Neural crest cell (in vitro differentiated cells): ENCODE data around the gene CNOT6. TPM values are rescaled to one million over a fixed set of nuclear protein-coding genes. Genes with fewer than 3 reads are reported as not detected.

Experiments
- DNase-seq: peaks from one replicate; pipeline ENCODE4 v3.0.0; 2021; ENCODE audit warnings: low read depth, mixed read lengths, low spot score
- H3K27ac Mint-ChIP-seq: one replicate; pipeline ENCODE4 v1.8.0; 2021; ENCODE audit warnings: mild to moderate bottlenecking, mixed read lengths; ENCODE audit not compliant: unreplicated experiment
- H3K27me3 Mint-ChIP-seq: 2 replicates; pipeline ENCODE4 v1.8.0; 2021; ENCODE audit warnings: low read depth, mild to moderate bottlenecking, mixed read lengths
- H3K36me3 Mint-ChIP-seq: 2 replicates; pipeline ENCODE4 v1.8.0; 2021; ENCODE audit warnings: low read depth, mild to moderate bottlenecking, mixed read lengths
- H3K4me1 Mint-ChIP-seq: 2 replicates; pipeline ENCODE4 v1.8.0; 2021; ENCODE audit warnings: mixed read lengths
- H3K4me3 Mint-ChIP-seq: one replicate; pipeline ENCODE4 v1.8.0; 2021; ENCODE audit warnings: mild to moderate bottlenecking, mixed read lengths
- H3K9me3 Mint-ChIP-seq: 2 replicates; pipeline ENCODE4 v1.8.0; 2021; ENCODE audit warnings: mixed read lengths
- total RNA-seq: library from RNA; stranded (reverse); gene quantifications from 2 replicates; pipeline ENCODE4 v1.2.1, GENCODE V29; 2021
- TF ChIP-seq, protein P1 (sequence below): fragments of 200-600 bp; sonication (generic); conservative IDR thresholded peaks from 2 replicates; pipeline ENCODE4 v1.5.0; 2021; ENCODE audit warnings: antibody characterized with exemption, mild to moderate bottlenecking

Gene CNOT6
- total RNA-seq, 1 donor from 2014 or later: 75.7 TPM

DNA sequence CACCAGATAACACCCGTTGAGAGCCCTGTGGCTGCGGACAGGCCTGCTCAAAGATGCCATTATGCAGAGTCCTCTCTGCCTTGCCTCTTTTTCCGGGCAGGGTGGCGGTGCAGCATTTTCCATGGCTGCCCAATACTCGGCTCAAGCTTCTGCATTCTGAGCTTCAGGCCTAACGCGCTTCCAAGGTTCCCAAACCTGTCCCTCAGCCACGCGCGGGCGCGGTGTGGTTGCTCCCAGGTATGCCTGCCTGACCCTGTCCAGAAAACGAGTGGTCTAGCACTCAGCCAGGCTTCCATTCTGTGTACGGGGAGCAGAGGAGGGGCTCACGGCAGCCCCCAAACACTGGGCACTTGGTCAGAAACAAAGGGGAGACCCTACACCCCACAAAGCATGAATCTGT is 27.9 kb upstream of the CNOT6 start:
- Mint-ChIP-seq H3K4me1 (no peaks in the 10 kb centered on the region), H3K9me3 (no peaks in the 10 kb centered on the region), H3K4me3 (no peak overlapping the region), H3K36me3 (no peaks in the 10 kb centered on the region), H3K27me3 (peaks cover 3% of the 10 kb centered on the region), H3K27ac (peak overlapping the region; percentile 12)
- TF ChIP-seq, protein P1, sequence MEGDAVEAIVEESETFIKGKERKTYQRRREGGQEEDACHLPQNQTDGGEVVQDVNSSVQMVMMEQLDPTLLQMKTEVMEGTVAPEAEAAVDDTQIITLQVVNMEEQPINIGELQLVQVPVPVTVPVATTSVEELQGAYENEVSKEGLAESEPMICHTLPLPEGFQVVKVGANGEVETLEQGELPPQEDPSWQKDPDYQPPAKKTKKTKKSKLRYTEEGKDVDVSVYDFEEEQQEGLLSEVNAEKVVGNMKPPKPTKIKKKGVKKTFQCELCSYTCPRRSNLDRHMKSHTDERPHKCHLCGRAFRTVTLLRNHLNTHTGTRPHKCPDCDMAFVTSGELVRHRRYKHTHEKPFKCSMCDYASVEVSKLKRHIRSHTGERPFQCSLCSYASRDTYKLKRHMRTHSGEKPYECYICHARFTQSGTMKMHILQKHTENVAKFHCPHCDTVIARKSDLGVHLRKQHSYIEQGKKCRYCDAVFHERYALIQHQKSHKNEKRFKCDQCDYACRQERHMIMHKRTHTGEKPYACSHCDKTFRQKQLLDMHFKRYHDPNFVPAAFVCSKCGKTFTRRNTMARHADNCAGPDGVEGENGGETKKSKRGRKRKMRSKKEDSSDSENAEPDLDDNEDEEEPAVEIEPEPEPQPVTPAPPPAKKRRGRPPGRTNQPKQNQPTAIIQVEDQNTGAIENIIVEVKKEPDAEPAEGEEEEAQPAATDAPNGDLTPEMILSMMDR: no peak
- no peak for DNase-seq

DNA sequence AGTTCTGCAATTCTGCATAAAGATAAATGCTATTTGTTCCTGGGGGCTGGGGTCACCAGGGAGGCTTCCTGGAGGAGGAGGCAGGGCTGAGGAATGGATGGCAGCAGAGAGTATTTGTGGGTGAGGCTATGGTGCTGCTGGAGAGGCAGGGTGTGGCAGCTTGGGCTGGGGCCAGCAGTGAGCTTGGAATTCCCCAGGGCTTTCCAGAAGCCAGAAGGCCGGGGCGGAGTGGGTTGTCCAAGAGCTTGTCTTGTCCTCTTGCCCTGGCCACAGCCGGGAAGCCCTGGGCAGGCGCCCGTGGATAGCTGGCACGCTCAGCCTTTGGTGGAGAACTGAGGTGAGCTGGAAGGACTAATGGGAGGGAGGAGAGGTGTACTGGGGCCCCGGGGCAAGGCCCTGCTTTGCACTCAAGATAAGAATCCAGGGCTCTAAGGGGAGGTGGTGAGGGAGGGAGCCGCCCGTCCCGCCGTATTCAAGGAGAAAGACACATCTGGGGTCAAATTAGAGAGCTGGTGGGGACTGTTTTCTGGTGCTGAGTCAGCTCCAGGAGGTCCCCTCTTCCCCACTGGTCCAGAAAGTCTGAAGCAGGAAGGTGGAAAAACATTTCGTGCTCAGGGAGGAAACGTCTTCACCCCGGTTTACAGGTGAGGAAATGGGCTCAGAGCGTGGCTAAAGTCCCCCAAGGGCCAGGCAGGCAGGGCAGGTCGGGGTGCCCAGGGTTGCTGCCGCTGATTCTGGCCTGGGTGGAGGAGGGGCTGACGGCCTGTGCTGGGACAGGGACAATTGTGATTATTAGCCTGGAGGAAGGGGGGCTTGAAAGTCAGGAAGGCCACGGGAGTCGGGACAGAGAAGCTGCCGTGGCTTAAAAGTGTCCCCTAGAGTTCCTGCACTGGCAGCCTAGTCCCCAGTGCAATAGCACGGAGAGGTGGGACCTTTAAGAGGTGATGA is 26.9 kb upstream of the CNOT6 start:
- no peak for DNase-seq
- TF ChIP-seq, protein P1: no peak
- no peaks in the 10 kb centered on the region for H3K9me3 Mint-ChIP-seq
- H3K27me3 Mint-ChIP-seq: peaks cover 7% of the 10 kb centered on the region
- H3K4me3 Mint-ChIP-seq: no peak overlapping the region
- H3K36me3 Mint-ChIP-seq: no peaks in the 10 kb centered on the region
- H3K27ac Mint-ChIP-seq: no peak overlapping the region
- H3K4me1 Mint-ChIP-seq: no peaks in the 10 kb centered on the region

DNA sequence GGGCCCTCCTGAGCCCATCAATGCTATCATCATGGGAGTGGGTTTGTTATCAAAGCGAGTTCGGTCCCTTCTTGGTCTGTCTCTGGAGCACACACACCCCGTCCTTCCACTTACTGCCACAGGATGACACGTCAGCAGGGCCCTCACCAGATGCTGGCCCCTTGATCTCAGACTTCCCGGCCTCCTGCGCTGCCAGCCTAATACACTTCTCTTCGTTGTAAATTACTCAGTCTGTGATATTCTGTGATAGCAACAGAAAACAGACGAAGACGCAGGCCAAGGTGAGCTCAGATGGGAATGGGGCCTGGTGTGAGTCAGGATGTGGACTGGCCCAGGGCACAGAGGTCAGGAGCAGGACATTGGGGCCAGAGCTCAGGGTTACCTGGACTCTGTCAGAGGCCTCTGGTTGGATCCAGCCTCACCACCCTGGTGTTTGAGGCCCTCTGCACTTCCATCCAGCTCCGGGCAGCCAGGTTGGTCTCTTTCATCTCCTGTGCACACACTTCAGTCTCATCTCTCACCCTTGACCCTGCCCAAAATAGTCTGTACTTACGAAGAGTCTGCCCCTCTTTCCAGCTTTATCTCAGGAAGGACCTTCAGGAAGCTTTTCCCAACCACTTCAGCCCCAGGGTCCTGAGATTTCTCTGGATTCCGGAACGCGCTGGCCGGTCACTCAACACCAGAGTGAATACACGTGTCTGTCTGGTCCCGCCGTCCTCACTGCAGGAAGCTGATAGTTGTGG is 26.0 kb upstream of the CNOT6 start:
- DNase-seq: no peak
- TF ChIP-seq, protein P1: no peak
- no peaks in the 10 kb centered on the region for H3K4me1 Mint-ChIP-seq
- no peaks in the 10 kb centered on the region for H3K36me3 Mint-ChIP-seq
- H3K27ac Mint-ChIP-seq: peak overlapping the region; percentile 27
- no peak overlapping the region for H3K4me3 Mint-ChIP-seq
- H3K27me3 Mint-ChIP-seq: peaks cover 13% of the 10 kb centered on the region
- no peaks in the 10 kb centered on the region for H3K9me3 Mint-ChIP-seq

DNA sequence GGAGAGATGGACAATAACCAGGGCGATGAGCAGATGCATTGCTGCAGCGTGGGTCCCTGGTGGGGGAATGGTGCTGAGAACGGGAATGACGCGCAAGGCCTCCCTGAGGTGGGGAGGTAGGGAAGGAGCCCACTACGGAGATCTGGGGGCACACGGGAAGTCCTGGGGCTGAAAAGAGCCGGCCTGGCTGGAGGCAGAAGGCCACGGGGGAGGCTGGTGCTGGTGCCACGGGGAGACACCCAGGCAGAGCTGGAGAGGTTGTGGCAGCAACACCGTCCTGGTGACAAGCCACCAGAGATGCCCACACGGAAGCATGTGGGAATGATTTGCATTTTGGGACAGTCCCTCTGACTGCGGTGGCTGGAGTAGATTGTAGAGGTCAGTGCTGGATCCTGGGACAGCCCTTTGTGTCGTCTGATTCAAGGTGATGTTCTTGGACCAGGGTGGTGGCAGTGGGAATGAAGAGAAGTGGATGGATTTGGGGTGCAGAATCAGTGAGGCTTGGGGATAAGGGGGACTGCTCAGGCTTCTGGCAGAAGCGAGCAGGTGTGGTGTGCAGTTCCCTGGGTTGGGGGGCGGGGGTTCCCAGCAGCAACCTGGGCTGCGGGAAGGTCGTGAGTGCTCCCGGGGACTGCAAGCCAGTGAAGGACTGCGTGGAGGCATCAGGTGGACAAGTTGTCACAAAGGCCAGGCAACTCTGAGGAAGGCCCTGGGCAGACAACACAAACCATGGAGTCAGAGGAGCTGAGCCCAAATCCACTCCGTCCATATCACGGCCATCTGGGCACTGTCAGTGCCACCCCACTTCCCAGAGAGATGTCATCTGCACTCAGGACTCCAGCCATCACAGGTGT is 25.2 kb upstream of the CNOT6 start:
- TF ChIP-seq, protein P1: no peak
- H3K27ac Mint-ChIP-seq: no peak overlapping the region

DNA sequence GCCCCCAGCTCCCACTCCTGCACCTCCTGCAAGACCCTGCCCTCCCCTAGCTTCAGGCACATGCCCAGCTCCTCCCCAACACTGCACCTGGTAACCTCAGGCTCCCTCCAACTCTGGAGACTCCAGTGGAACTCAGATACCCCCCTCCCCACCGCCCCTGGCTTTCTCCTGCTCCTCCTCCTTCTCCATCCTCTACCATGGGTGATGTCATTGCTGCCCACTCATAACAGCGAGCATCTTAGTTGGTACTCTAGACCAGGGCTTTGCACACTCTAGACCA is 24.7 kb upstream of the CNOT6 start:
- no peak overlapping the region for H3K27ac Mint-ChIP-seq
- H3K4me3 Mint-ChIP-seq: no peak overlapping the region
- H3K9me3 Mint-ChIP-seq: no peaks in the 10 kb centered on the region
- H3K36me3 Mint-ChIP-seq: no peaks in the 10 kb centered on the region
- no peaks in the 10 kb centered on the region for H3K4me1 Mint-ChIP-seq
- DNase-seq: no peak
- H3K27me3 Mint-ChIP-seq: peaks cover 13% of the 10 kb centered on the region
- TF ChIP-seq, protein P1: no peak

More for the DNA sequence above, 25.2 kb upstream of the CNOT6 start:
- Mint-ChIP-seq H3K9me3 (no peaks in the 10 kb centered on the region), H3K27me3 (peaks cover 13% of the 10 kb centered on the region), H3K36me3 (no peaks in the 10 kb centered on the region), H3K4me1 (no peaks in the 10 kb centered on the region), H3K4me3 (no peak overlapping the region)
- DNase-seq: no peak
